ENCODE results near the gene AOPEP. TPM values are rescaled to one million over a fixed set of nuclear protein-coding genes. Genes with fewer than 3 reads are reported as not detected.

Gene AOPEP
- total and polyA plus RNA-seq, 9 of the 15 experiments (the other 6 are each of a cell fraction or from before 2014, with no cell fraction given): 4.5 to 19.3 (median 13.5) TPM

DNA sequence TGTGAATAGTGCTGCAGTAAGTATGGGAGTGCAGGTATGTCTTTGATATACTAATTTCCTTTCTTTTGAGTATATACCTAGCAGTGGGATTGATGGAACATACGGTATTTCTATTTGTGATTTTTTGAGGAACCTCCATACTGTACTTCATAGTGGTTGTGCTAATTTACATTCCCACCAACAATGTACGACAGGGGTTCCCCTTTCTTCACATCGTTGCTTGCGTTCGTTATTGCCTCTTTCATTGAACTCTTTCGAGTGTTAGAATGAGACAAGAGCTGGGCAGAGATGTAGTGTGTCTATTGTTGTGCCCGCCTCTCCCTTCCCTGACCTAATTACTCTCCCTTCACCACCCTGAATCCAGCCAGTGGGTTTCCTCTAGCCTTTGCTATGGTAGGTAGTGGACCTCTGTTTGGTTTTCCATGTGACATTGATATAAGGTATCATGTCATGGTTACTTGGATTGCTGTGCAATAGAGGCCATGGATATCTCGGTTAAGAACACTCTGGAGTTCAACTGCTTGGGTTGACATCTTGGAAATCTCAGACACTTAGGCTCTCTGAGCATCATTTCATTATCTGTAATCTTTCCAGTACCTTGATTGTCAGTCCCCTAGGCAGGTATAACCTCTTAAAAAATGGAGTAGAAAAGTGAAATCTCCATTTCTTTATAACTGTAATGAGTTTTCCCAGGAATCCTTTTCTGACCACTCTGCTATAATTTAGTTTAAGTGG, 19.5 kb downstream of the AOPEP start:
- Histone ChIP-seq H3K4me3 (no peak overlapping the region), H3K79me2 (ENCODE audit: control insufficient read depth, insufficient read depth, low read length) (no peaks in the 10 kb centered on the region), H3K9ac (ENCODE audit: insufficient read depth in 1 of 2, low read depth in 2 of 2, low read length in 2 of 2) (no peak overlapping the region), H3K27ac (ENCODE audit: extremely low read depth, low read depth, low read length) (no peak overlapping the region), H3K9me1 (ENCODE audit: control insufficient read depth, insufficient read depth, low read length) (no peaks in the 10 kb centered on the region), H3K27me3 (ENCODE audit: control insufficient read depth in 2 of 2, insufficient read depth in 2 of 2, low read length in 2 of 2) (no peaks in the 10 kb centered on the region), H4K20me1 (replicated peaks; ENCODE audit: control insufficient read depth, insufficient read depth, low read length) (no peaks in the 10 kb centered on the region), H3K4me2 (ENCODE audit: insufficient read depth, low read length) (no peak overlapping the region), H3K4me1 (replicated peaks in 1 of 2; ENCODE audit: control insufficient read depth in 2 of 2, insufficient read depth in 2 of 2, low read length in 2 of 2) (no peaks in the 10 kb centered on the region), H3K9me3 (replicated peaks; ENCODE audit: control insufficient read depth, insufficient read depth, low read depth, low read length) (peaks cover 3% of the 10 kb centered on the region; the same call in 1 of the 2 replicates), H3K36me3 (ENCODE audit: control insufficient read depth, insufficient read depth, low read length) (no peaks in the 10 kb centered on the region), H2AFZ (ENCODE audit: low read depth, low read length) (no peak overlapping the region)
- BruUV-seq (replicated peaks): no TSS peak
- POLR2A ChIA-PET: no interaction called here
- WGBS (ENCODE audit: insufficient coverage, low coverage, missing lambda C conversion rate): 79% methylated on average over 8 of the region's 8 CpGs
- CTCF ChIA-PET (ENCODE audit: low intra/inter-chr PET ratio): interaction anchor here (0.7 kb wide), 1 partner anchor 12 kb away, joined by 3 read pairs; no protein-coding TSS in a partner anchor
- FAIRE-seq (no peak), ATAC-seq (no peak), DNase-seq (ENCODE audit: extremely low read depth in 1 of 4, low spot score in 3 of 4) (no peak)
- in situ Hi-C loops (cut with MboI) (no loop called here), intact Hi-C loops (cut with micrococcal nuclease) (no loop called here)
- TF ChIP-seq ETS2 (tag; IDR thresholded peaks at IDR 0.05; ENCODE audit: borderline replicate concordance, poor library complexity, severe bottlenecking) (no peak), ZKSCAN3 (CRISPR knock-in tag; IDR thresholded peaks at IDR 0.05) (no peak), HDAC8 (tag; IDR thresholded peaks at IDR 0.05) (no peak), SMARCE1 (IDR thresholded peaks at IDR 0.05) (no peak), SREBF1 (IDR thresholded peaks at IDR 0.05; ENCODE audit: borderline replicate concordance, low read depth, low read length) (no peak), ZNF75A (CRISPR knock-in tag; IDR thresholded peaks at IDR 0.05) (no peak), ZC3H11A (IDR thresholded peaks at IDR 0.05; ENCODE audit: low read depth, low read length) (no peak), PTBP1 (IDR thresholded peaks at IDR 0.05; ENCODE audit: low read depth, low read length) (no peak), FOS (IDR thresholded peaks at IDR 0.05; ENCODE audit: extremely low read depth, insufficient read length) (no peak)
- TF ChIP-seq, protein P1, sequence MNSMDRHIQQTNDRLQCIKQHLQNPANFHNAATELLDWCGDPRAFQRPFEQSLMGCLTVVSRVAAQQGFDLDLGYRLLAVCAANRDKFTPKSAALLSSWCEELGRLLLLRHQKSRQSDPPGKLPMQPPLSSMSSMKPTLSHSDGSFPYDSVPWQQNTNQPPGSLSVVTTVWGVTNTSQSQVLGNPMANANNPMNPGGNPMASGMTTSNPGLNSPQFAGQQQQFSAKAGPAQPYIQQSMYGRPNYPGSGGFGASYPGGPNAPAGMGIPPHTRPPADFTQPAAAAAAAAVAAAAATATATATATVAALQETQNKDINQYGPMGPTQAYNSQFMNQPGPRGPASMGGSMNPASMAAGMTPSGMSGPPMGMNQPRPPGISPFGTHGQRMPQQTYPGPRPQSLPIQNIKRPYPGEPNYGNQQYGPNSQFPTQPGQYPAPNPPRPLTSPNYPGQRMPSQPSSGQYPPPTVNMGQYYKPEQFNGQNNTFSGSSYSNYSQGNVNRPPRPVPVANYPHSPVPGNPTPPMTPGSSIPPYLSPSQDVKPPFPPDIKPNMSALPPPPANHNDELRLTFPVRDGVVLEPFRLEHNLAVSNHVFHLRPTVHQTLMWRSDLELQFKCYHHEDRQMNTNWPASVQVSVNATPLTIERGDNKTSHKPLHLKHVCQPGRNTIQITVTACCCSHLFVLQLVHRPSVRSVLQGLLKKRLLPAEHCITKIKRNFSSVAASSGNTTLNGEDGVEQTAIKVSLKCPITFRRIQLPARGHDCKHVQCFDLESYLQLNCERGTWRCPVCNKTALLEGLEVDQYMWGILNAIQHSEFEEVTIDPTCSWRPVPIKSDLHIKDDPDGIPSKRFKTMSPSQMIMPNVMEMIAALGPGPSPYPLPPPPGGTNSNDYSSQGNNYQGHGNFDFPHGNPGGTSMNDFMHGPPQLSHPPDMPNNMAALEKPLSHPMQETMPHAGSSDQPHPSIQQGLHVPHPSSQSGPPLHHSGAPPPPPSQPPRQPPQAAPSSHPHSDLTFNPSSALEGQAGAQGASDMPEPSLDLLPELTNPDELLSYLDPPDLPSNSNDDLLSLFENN (IDR thresholded peaks at IDR 0.05; ENCODE audit: low read depth in 2 of 2, low read length in 2 of 2): no peak
- TF ChIP-seq, protein P2, sequence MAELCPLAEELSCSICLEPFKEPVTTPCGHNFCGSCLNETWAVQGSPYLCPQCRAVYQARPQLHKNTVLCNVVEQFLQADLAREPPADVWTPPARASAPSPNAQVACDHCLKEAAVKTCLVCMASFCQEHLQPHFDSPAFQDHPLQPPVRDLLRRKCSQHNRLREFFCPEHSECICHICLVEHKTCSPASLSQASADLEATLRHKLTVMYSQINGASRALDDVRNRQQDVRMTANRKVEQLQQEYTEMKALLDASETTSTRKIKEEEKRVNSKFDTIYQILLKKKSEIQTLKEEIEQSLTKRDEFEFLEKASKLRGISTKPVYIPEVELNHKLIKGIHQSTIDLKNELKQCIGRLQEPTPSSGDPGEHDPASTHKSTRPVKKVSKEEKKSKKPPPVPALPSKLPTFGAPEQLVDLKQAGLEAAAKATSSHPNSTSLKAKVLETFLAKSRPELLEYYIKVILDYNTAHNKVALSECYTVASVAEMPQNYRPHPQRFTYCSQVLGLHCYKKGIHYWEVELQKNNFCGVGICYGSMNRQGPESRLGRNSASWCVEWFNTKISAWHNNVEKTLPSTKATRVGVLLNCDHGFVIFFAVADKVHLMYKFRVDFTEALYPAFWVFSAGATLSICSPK (IDR thresholded peaks at IDR 0.05; ENCODE audit: borderline replicate concordance): no peak
- TF ChIP-seq, protein P3, sequence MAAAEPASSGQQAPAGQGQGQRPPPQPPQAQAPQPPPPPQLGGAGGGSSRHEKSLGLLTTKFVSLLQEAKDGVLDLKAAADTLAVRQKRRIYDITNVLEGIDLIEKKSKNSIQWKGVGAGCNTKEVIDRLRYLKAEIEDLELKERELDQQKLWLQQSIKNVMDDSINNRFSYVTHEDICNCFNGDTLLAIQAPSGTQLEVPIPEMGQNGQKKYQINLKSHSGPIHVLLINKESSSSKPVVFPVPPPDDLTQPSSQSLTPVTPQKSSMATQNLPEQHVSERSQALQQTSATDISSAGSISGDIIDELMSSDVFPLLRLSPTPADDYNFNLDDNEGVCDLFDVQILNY (CRISPR knock-in tag; IDR thresholded peaks at IDR 0.05): no peak

Data from K562 (cell line).